Natural killer cell (primary cell): ENCODE measurements around the gene METTL8. TPM values are rescaled to one million over a fixed set of nuclear protein-coding genes. Genes with fewer than 3 reads are reported as not detected.

Experiments
- ATAC-seq, 3 donors: fragments of 150-1000 bp in 2 of 3; fragments of 200-7000 bp in 1 of 3; cut with Tn5 transposase; 1 replicate in 1 of 3; 2 replicates in 2 of 3; pipeline ENCODE4 v1.10.0; 2021; ENCODE audit warnings: mild to moderate bottlenecking in 2 of 3, moderate library complexity in 2 of 3
- DNase-seq, 2 donors: peaks; one replicate each; pipeline versions ENCODE4 v3.0.0 to v3.0.0-alpha.2; 2013 to 2021; ENCODE audit warnings: mixed read lengths in 1 of 2
- H3K27ac ChIP-seq: one replicate; pipeline ENCODE4 v1.5.1; 2013; ENCODE audit warnings: mild to moderate bottlenecking, low read length
- H3K27me3 ChIP-seq: one replicate; pipeline ENCODE4 v1.6.1; 2013; ENCODE audit warnings: low read length; ENCODE audit not compliant: control insufficient read depth, insufficient read depth
- H3K36me3 ChIP-seq: one replicate; pipeline ENCODE4 v1.6.1; 2013; ENCODE audit warnings: low read length; ENCODE audit not compliant: control insufficient read depth, insufficient read depth
- H3K4me1 ChIP-seq: one replicate; pipeline ENCODE4 v1.6.1; 2013; ENCODE audit warnings: low read length; ENCODE audit not compliant: control insufficient read depth, insufficient read depth
- H3K4me3 ChIP-seq: one replicate; pipeline ENCODE4 v1.5.1; 2013; ENCODE audit warnings: low read length
- H3K9me3 ChIP-seq: one replicate; pipeline ENCODE4 v1.6.1; 2013; ENCODE audit warnings: low read length; ENCODE audit not compliant: control insufficient read depth, insufficient read depth
- H3K27ac Mint-ChIP-seq, 2 donors: one replicate each; pipeline ENCODE4 v1.8.0; 2022; ENCODE audit warnings: mild to moderate bottlenecking in 2 of 2, mixed read lengths in 2 of 2, moderate library complexity in 1 of 2
- H3K27me3 Mint-ChIP-seq, 2 donors: one replicate each; pipeline ENCODE4 v1.8.0; 2022; ENCODE audit warnings: low read depth in 2 of 2, mixed read lengths in 2 of 2
- H3K36me3 Mint-ChIP-seq: one replicate; pipeline ENCODE4 v1.8.0; 2022; ENCODE audit warnings: mixed read lengths
- H3K4me1 Mint-ChIP-seq, 2 donors: one replicate each; pipeline ENCODE4 v1.8.0; 2022; ENCODE audit warnings: mixed read lengths in 2 of 2
- H3K4me3 Mint-ChIP-seq: one replicate; pipeline ENCODE4 v1.8.0; 2022; ENCODE audit warnings: mild to moderate bottlenecking, moderate library complexity, mixed read lengths
- H3K9me3 Mint-ChIP-seq, 2 donors: one replicate each; pipeline ENCODE4 v1.8.0; 2022; ENCODE audit warnings: mixed read lengths in 2 of 2
- CTCF ChIP-seq: fragments of 200-600 bp; IDR thresholded peaks from one replicate; pipeline ENCODE4 v1.8.0; 2022; ENCODE audit warnings: antibody characterized with exemption
- WGBS: methylation state at CpG from one replicate; pipeline ENCODE4 v1.1.7; 2013; ENCODE audit warnings: missing lambda C conversion rate; ENCODE audit not compliant: insufficient coverage; 5-methylcytosine and 5-hydroxymethylcytosine counted together
- intact Hi-C: fragments of 100-400 bp; cut with micrococcal nuclease; formaldehyde crosslinking; loops from one replicate; pipeline ENCODE4 v1.14.2; 2022
- total RNA-seq, 4 donors: library from RNA; stranded (reverse); fragments of 120-200 nt in 1 of 4; gene quantifications; one replicate each; pipeline versions ENCODE4 v1.2.3 to v1.2.4, GENCODE V29; 2013 to 2022

The METTL8 gene
- total RNA-seq, 3 donors from 2014 or later (not counting 1 experiment from before 2014, with no cell fraction given), result 14.3 to 16.7 (median 15.2) TPM

- Histone ChIP-seq H3K27ac (no peak overlapping the region), H3K36me3 (peaks cover 49% of the 10 kb centered on the region), H3K4me3 (no peak overlapping the region), H3K27me3 (no peaks in the 10 kb centered on the region), H3K4me1 (no peaks in the 10 kb centered on the region), H3K9me3 (no peaks in the 10 kb centered on the region)
- H3K27ac Mint-ChIP-seq, result no peak overlapping the region
- no peaks in the 10 kb centered on the region for H3K4me1 Mint-ChIP-seq
- H3K9me3 Mint-ChIP-seq, result no peaks in the 10 kb centered on the region
- H3K4me3 Mint-ChIP-seq, result no peak overlapping the region
- no peak for TF ChIP-seq CTCF
- H3K27me3 Mint-ChIP-seq, result no peaks in the 10 kb centered on the region
- DNase-seq, result no peak
- WGBS, result 85% methylated on average over 4 of the region's 5 CpGs
- intact Hi-C loops, result no loop called here
- ATAC-seq, result no peak
- H3K36me3 Mint-ChIP-seq, result peaks cover 22% of the 10 kb centered on the region
These were observed 36.3 kb upstream of the METTL8 start for GRCh38 chr2:171470129-171470528.

- Histone ChIP-seq H3K27me3 (no peaks in the 10 kb centered on the region), H3K36me3 (peaks cover 40% of the 10 kb centered on the region), H3K4me1 (no peaks in the 10 kb centered on the region), H3K9me3 (no peaks in the 10 kb centered on the region), H3K4me3 (no peak overlapping the region), H3K27ac (no peak overlapping the region)
- no peak overlapping the region for H3K27ac Mint-ChIP-seq
- intact Hi-C loops, result no loop called here
- no peaks in the 10 kb centered on the region for H3K4me1 Mint-ChIP-seq
- DNase-seq (no peak), ATAC-seq (no peak)
- H3K27me3 Mint-ChIP-seq, result no peaks in the 10 kb centered on the region
- no peaks in the 10 kb centered on the region for H3K9me3 Mint-ChIP-seq
- TF ChIP-seq CTCF, result no peak
- peaks cover 15% of the 10 kb centered on the region for H3K36me3 Mint-ChIP-seq
- no peak overlapping the region for H3K4me3 Mint-ChIP-seq
- 100% methylated on average over 1 of the region's 4 CpGs for WGBS
These were observed 35.4 kb upstream of the METTL8 start for GRCh38 chr2:171469176-171469575.

- Histone ChIP-seq H3K27me3 (no peaks in the 10 kb centered on the region), H3K9me3 (no peaks in the 10 kb centered on the region), H3K36me3 (peaks cover 26% of the 10 kb centered on the region), H3K4me1 (no peaks in the 10 kb centered on the region), H3K4me3 (no peak overlapping the region), H3K27ac (no peak overlapping the region)
- Mint-ChIP-seq H3K36me3 (peaks cover 28% of the 10 kb centered on the region), H3K4me3 (no peak overlapping the region), H3K4me1 (peaks cover 9 to 15% of the 10 kb centered on the region in 2 donors), H3K27me3 (no peaks in the 10 kb centered on the region), H3K27ac (no peak overlapping the region), H3K9me3 (no peaks in the 10 kb centered on the region)
- intact Hi-C loops, result no loop called here
- WGBS, result 100% methylated on average over 1 of the region's 1 CpG
- TF ChIP-seq CTCF, result no peak
- DNase-seq, result no peak
- no peak for ATAC-seq
These were observed 26.7 kb upstream of the METTL8 start for GRCh38 chr2:171460537-171460936.

GRCh38 chr2:171459498-171459897 lies 25.7 kb upstream of the METTL8 start:
- Histone ChIP-seq H3K36me3 (peaks cover 29% of the 10 kb centered on the region), H3K27ac (no peak overlapping the region), H3K4me1 (no peaks in the 10 kb centered on the region), H3K9me3 (no peaks in the 10 kb centered on the region), H3K4me3 (no peak overlapping the region), H3K27me3 (no peaks in the 10 kb centered on the region)
- Mint-ChIP-seq H3K36me3 (peaks cover 35% of the 10 kb centered on the region), H3K4me3 (no peak overlapping the region), H3K27ac (no peak overlapping the region), H3K27me3 (no peaks in the 10 kb centered on the region), H3K4me1 (peaks cover 14 to 15% of the 10 kb centered on the region in 2 donors), H3K9me3 (no peaks in the 10 kb centered on the region)
- ATAC-seq (no peak), DNase-seq (no peak)
- no peak for TF ChIP-seq CTCF
- intact Hi-C loops, result no loop called here
